Ammon's horn (tissue), 1 donor: ENCODE results near the gene PPM1G.
A peak's percentile ranks its signal among the peaks of the same experiment; 100 is the strongest.
"Not testable (repeated sequence)": the region's sequence is repeated elsewhere in the genome, so short reads cannot be mapped to it uniquely, and the experiment has no call there.

Experiments used
- DNase-seq: peaks from one replicate; pipeline ENCODE4 v3.0.0-alpha.2; 2016; ENCODE audit warnings: low spot score

Gene PPM1G

GRCh38 chr2:27409321-27410073 is at the start of gene PPM1G:
Gene PPM1G (minus strand): TSS chr2:27409591. CDS start chr2:27409422, 169 bp downstream.
- DNase-seq = peak; percentile 97

GRCh38 chr2:27453968-27454367 is 44.6 kb upstream of the PPM1G start:
- no peak for DNase-seq

GRCh38 chr2:27451095-27451494 is 41.7 kb upstream of the PPM1G start:
- no peak for DNase-seq

GRCh38 chr2:27448381-27448780 is 39.0 kb upstream of the PPM1G start:
- DNase-seq = no peak

GRCh38 chr2:27446057-27446456 is 36.7 kb upstream of the PPM1G start:
- no peak for DNase-seq

- no peak for DNase-seq
Measured at GRCh38 chr2:27445615-27446014, 36.2 kb upstream of the PPM1G start.

- no peak for DNase-seq
Measured at GRCh38 chr2:27445155-27445554, 35.8 kb upstream of the PPM1G start.

- no peak for DNase-seq
Measured at GRCh38 chr2:27442920-27443282, 33.5 kb upstream of the PPM1G start.

- no peak for DNase-seq
Measured at GRCh38 chr2:27441958-27442919, 32.8 kb upstream of the PPM1G start, which contains the start of gene KRTCAP3. Gene KRTCAP3 (plus strand): TSS chr2:27442381. CDS start chr2:27442413, 32 bp downstream.

- DNase-seq = no peak
Measured at GRCh38 chr2:27441226-27441926, 32.0 kb upstream of the PPM1G start.

GRCh38 chr2:27435628-27436027 is 26.2 kb upstream of the PPM1G start:
- no peak for DNase-seq

- no peak for DNase-seq
Measured at GRCh38 chr2:27431395-27431794, 22.0 kb upstream of the PPM1G start.

- peak; percentile 77 for DNase-seq
Measured at GRCh38 chr2:27428978-27429541, 19.7 kb upstream of the PPM1G start.

GRCh38 chr2:27428213-27428977 is 19.0 kb upstream of the PPM1G start, which contains the start of gene NRBP1:
Gene NRBP1 (plus strand): TSS chr2:27428631. CDS start chr2:27433274, 4,643 bp downstream.
- DNase-seq = peak; percentile 95

- DNase-seq = no peak
Measured at GRCh38 chr2:27427863-27428212, 18.4 kb upstream of the PPM1G start.

GRCh38 chr2:27425039-27425438 is 15.6 kb upstream of the PPM1G start:
- DNase-seq = not testable (repeated sequence)

GRCh38 chr2:27422958-27423357 is 13.6 kb upstream of the PPM1G start:
- DNase-seq = no peak

- DNase-seq = no peak
Measured at GRCh38 chr2:27421660-27422250, 12.4 kb upstream of the PPM1G start.

- DNase-seq = no peak
Measured at GRCh38 chr2:27420996-27421395, 11.6 kb upstream of the PPM1G start.

GRCh38 chr2:27416151-27416550 is 6.8 kb upstream of the PPM1G start:
- DNase-seq = no peak
